H1 (cell line): ENCODE results near the gene PAFAH1B1. TPM values are rescaled to one million over a fixed set of nuclear protein-coding genes. Genes with fewer than 3 reads are reported as not detected.
A peak's percentile ranks its signal among the peaks of the same experiment; 100 is the strongest.

Experiments used
- CTCF ChIA-PET: fragments of 300-600 bp; sonication (Branson Sonifier 250); formaldehyde crosslinking; loops from one replicate; lab custom pipeline; 2021; ENCODE audit not compliant: partially characterized antibody; lab: Charles Lee
- POLR2A ChIA-PET: fragments of 300-600 bp; sonication (Branson Sonifier 250); formaldehyde crosslinking; loops from one replicate; lab custom pipeline; 2021; ENCODE audit warnings: inconsistent platforms; ENCODE audit not compliant: partially characterized antibody; lab: Charles Lee
- DNase-seq, 2 experiments: peaks; one replicate each; pipeline versions ENCODE4 v3.0.0 to v3.0.0-alpha.2; 2010 to 2022; ENCODE audit warnings: low spot score in 2 of 2, low read depth in 1 of 2, mixed read lengths in 1 of 2
- FAIRE-seq: peaks from 2 replicates; lab custom pipeline; 2011; peaks lifted over from hg19 to GRCh38; lab: Jason Lieb, UNC
- H2AFZ ChIP-seq: 2 replicates; pipeline ENCODE4 v1.8.1; 2012; ENCODE audit warnings: low read length, inconsistent platforms
- H2AK5ac ChIP-seq: 2 replicates; pipeline ENCODE4 v1.6.1; 2013; ENCODE audit warnings: low read depth, low read length
- H2BK120ac ChIP-seq: replicated peaks from 2 replicates; pipeline ENCODE3; 2013; ENCODE audit warnings: low read depth, low read length, inconsistent platforms
- H2BK12ac ChIP-seq: 2 replicates; pipeline ENCODE4 v1.6.1; 2013; ENCODE audit warnings: low read depth, low read length
- H2BK15ac ChIP-seq: 2 replicates; pipeline ENCODE4 v1.6.1; 2013; ENCODE audit warnings: low read length
- H2BK20ac ChIP-seq: 2 replicates; pipeline ENCODE4 v1.6.1; 2013; ENCODE audit warnings: low read length
- H2BK5ac ChIP-seq: 2 replicates; pipeline ENCODE4 v1.6.1; 2013; ENCODE audit warnings: low read depth, low read length
- H3K14ac ChIP-seq: 2 replicates; pipeline ENCODE4 v1.6.1; 2013; ENCODE audit warnings: inconsistent platforms; ENCODE audit not compliant: insufficient read length
- H3K18ac ChIP-seq: 2 replicates; pipeline ENCODE4 v1.6.1; 2013; ENCODE audit warnings: low read length; ENCODE audit errors: extremely low read depth
- H3K23ac ChIP-seq: 2 replicates; pipeline ENCODE4 v1.6.1; 2013; ENCODE audit warnings: inconsistent platforms; ENCODE audit not compliant: insufficient read length
- H3K23me2 ChIP-seq: 2 replicates; pipeline ENCODE4 v1.6.1; 2013; ENCODE audit warnings: low read depth, low read length
- H3K27ac ChIP-seq: 2 replicates; pipeline ENCODE4 v1.6.1; 2011; ENCODE audit warnings: low read depth, low read length, inconsistent platforms
- H3K27me3 ChIP-seq, 4 experiments: replicated peaks in 1 of 4; 1 replicate in 1 of 4; 2 replicates in 3 of 4; pipeline versions ENCODE4 v1.6.1 to v1.8.1; 2011 to 2013; ENCODE audit warnings: low read length in 3 of 4, mild to moderate bottlenecking in 3 of 4, inconsistent platforms in 2 of 4, mixed read lengths in 2 of 4, moderate library complexity in 1 of 4; ENCODE audit not compliant: control insufficient read depth in 3 of 4, insufficient read depth in 3 of 4; ENCODE audit errors: extremely low read depth in 1 of 4
- H3K36me3 ChIP-seq, 4 experiments: 2 replicates each; pipeline versions ENCODE4 v1.6.1 to v1.8.1; 2011 to 2013; ENCODE audit warnings: mild to moderate bottlenecking in 4 of 4, low read length in 3 of 4, moderate library complexity in 2 of 4, control low read depth in 1 of 4, inconsistent platforms in 1 of 4; ENCODE audit not compliant: insufficient read depth in 4 of 4, control insufficient read depth in 2 of 4
- H3K4ac ChIP-seq: replicated peaks from 2 replicates; pipeline ENCODE3; 2013; ENCODE audit warnings: low read length, low read depth, mixed read lengths, inconsistent platforms; ENCODE audit not compliant: insufficient read length
- H3K4me1 ChIP-seq, 4 experiments: replicated peaks in 1 of 4; 1 replicate in 1 of 4; 2 replicates in 3 of 4; pipeline versions ENCODE4 v1.6.1 to v1.8.1; 2011 to 2013; ENCODE audit warnings: low read length in 3 of 4, inconsistent platforms in 2 of 4, mixed read lengths in 1 of 4; ENCODE audit not compliant: insufficient read depth in 4 of 4, control insufficient read depth in 3 of 4
- H3K4me2 ChIP-seq, 2 experiments: 2 replicates each; pipeline versions ENCODE4 v1.6.1 to v1.8.1; 2011 to 2013; ENCODE audit warnings: low read depth in 2 of 2, low read length in 2 of 2, control low read depth in 1 of 2, inconsistent platforms in 1 of 2, mild to moderate bottlenecking in 1 of 2; ENCODE audit not compliant: insufficient read depth in 1 of 2
- H3K4me3 ChIP-seq, 4 experiments: fragments of 200-600, 300-600 bp in 1 of 4; sonication (generic), shearing (Covaris generic), sonication (Bioruptor Twin) in 1 of 4; 2 replicates each; pipeline versions ENCODE4 v1.5.1 to v1.8.1; 2011 to 2016; ENCODE audit warnings: low read length in 4 of 4, low read depth in 3 of 4, control low read depth in 2 of 4, inconsistent platforms in 2 of 4, mild to moderate bottlenecking in 2 of 4, mixed read lengths in 1 of 4, moderate library complexity in 1 of 4; ENCODE audit not compliant: insufficient read depth in 2 of 4; ENCODE audit errors: extremely low read depth in 1 of 4
- H3K56ac ChIP-seq: replicated peaks from 2 replicates; pipeline ENCODE3; 2013; ENCODE audit warnings: low read depth, mild to moderate bottlenecking, mixed read lengths, low read length, inconsistent platforms; ENCODE audit not compliant: insufficient read length
- H3K79me1 ChIP-seq: 2 replicates; pipeline ENCODE4 v1.6.1; 2013; ENCODE audit warnings: low read depth, low read length, control low read depth
- H3K79me2 ChIP-seq, 2 experiments: 2 replicates each; pipeline versions ENCODE4 v1.6.1 to v1.8.1; 2012 to 2013; ENCODE audit warnings: low read length in 2 of 2, mild to moderate bottlenecking in 2 of 2, inconsistent platforms in 1 of 2; ENCODE audit not compliant: insufficient read depth in 2 of 2, control insufficient read depth in 1 of 2
- H3K9ac ChIP-seq, 4 experiments: replicated peaks in 1 of 4; 1 replicate in 1 of 4; 2 replicates in 3 of 4; pipeline versions ENCODE4 v1.6.1 to v1.8.1; 2011 to 2013; ENCODE audit warnings: low read depth in 3 of 4, low read length in 3 of 4, control low read depth in 2 of 4, mild to moderate bottlenecking in 2 of 4, moderate library complexity in 2 of 4, inconsistent platforms in 1 of 4; ENCODE audit errors: extremely low read depth in 1 of 4
- H3K9me3 ChIP-seq, 2 experiments: 2 replicates each; pipeline versions ENCODE4 v1.6.1 to v1.8.1; 2012 to 2013; ENCODE audit warnings: mild to moderate bottlenecking in 2 of 2, moderate library complexity in 2 of 2, control low read depth in 1 of 2, inconsistent platforms in 1 of 2, low read depth in 1 of 2, low read length in 1 of 2, mixed read lengths in 1 of 2; ENCODE audit not compliant: insufficient read depth in 2 of 2
- H4K20me1 ChIP-seq, 2 experiments: replicated peaks in 1 of 2; 2 replicates each; pipeline versions ENCODE3 to v1.8.1; 2011 to 2013; ENCODE audit warnings: inconsistent platforms in 2 of 2, low read length in 2 of 2, mild to moderate bottlenecking in 1 of 2; ENCODE audit not compliant: insufficient read depth in 2 of 2, control insufficient read depth in 1 of 2
- H4K5ac ChIP-seq: 2 replicates; pipeline ENCODE4 v1.6.1; 2013; ENCODE audit warnings: low read length, low read depth, mixed read lengths, inconsistent platforms; ENCODE audit not compliant: insufficient read length
- H4K8ac ChIP-seq: 2 replicates; pipeline ENCODE4 v1.8.0; 2013; ENCODE audit warnings: mild to moderate bottlenecking, moderate library complexity, low read length, inconsistent platforms; ENCODE audit not compliant: insufficient read depth; ENCODE audit errors: extremely low read depth
- H4K91ac ChIP-seq: replicated peaks from 2 replicates; pipeline ENCODE3; 2013; ENCODE audit warnings: low read length, mixed read lengths, inconsistent platforms; ENCODE audit not compliant: insufficient read length
- ATF3 ChIP-seq: IDR thresholded peaks from 2 replicates; pipeline ENCODE4 v1.6.1; 2011; ENCODE audit warnings: low read depth, mild to moderate bottlenecking, low read length; ENCODE audit not compliant: insufficient read depth
- CHD1 ChIP-seq: IDR thresholded peaks from 2 replicates; pipeline ENCODE4 v1.6.1; 2012; ENCODE audit warnings: low read depth, low read length, improper control_type of control experiment
- CHD2 ChIP-seq: IDR thresholded peaks from 2 replicates; pipeline ENCODE4 v1.6.1; 2012; ENCODE audit warnings: low read length, improper control_type of control experiment
- CTBP2 ChIP-seq: IDR thresholded peaks from 2 replicates; pipeline ENCODE4 v1.7.0; 2011; ENCODE audit warnings: borderline replicate concordance, mild to moderate bottlenecking, moderate library complexity, mixed read lengths, low read length; ENCODE audit not compliant: insufficient read depth, insufficient read length
- E2F6 ChIP-seq: IDR thresholded peaks from 2 replicates; pipeline ENCODE4 v1.6.1; 2012; ENCODE audit warnings: inconsistent platforms
- GABPA ChIP-seq: IDR thresholded peaks from 2 replicates; pipeline ENCODE4 v1.6.1; 2011; ENCODE audit warnings: mild to moderate bottlenecking, low read length, moderate library complexity, borderline replicate concordance; ENCODE audit not compliant: insufficient read depth
- JUN ChIP-seq: IDR thresholded peaks from 2 replicates; pipeline ENCODE4 v1.6.1; 2011; ENCODE audit warnings: low read depth, mild to moderate bottlenecking, improper control_type of control experiment, low read length
- MAX ChIP-seq: IDR thresholded peaks from 2 replicates; pipeline ENCODE4 v1.6.1; 2012; ENCODE audit warnings: inconsistent platforms
- SP1 ChIP-seq: IDR thresholded peaks from 2 replicates; pipeline ENCODE4 v1.6.1; 2011; ENCODE audit warnings: low read depth, low read length
- SP4 ChIP-seq: IDR thresholded peaks from 2 replicates; pipeline ENCODE4 v1.6.1; 2012; ENCODE audit warnings: low read length, inconsistent platforms
- WGBS, 2 experiments: shearing (Covaris generic) in 1 of 2; methylation state at CpG; one replicate each; pipeline versions ENCODE4 v1.1.6 to v1.1.7; 2013 to 2015; ENCODE audit warnings: low lambda C conversion rate in 2 of 2, mixed read lengths in 2 of 2, inconsistent platforms in 1 of 2, low coverage in 1 of 2, missing lambda C conversion rate in 1 of 2; ENCODE audit not compliant: insufficient replicate concordance in 2 of 2, insufficient coverage in 1 of 2, insufficient read length in 1 of 2; ENCODE audit errors: extremely low coverage in 1 of 2, missing lambda C conversion rate in 1 of 2; 5-methylcytosine and 5-hydroxymethylcytosine counted together
- polyA plus RNA-seq, 7 experiments: library from polyadenylated mRNA; depleted of rRNA in 3 of 7; stranded (reverse) in 5 of 7; unstranded in 2 of 7; fragments of >200 nt in 5 of 7; fragments of 200-250 nt in 2 of 7; gene quantifications; 1 replicate in 5 of 7; 2 replicates in 1 of 7; 4 replicates in 1 of 7; pipeline versions ENCODE4 v1.2.1 to v1.2.3, GENCODE V29; 2011 to 2013; ENCODE audit warnings: missing spikeins in 2 of 7, mixed read lengths in 2 of 7
- total RNA-seq: library from RNA; stranded (reverse); fragmentation: NEBNext Ultra II Directional; extraction: Animal tissue kit (Norgen Biotek cat#: 25700); gene quantifications from 2 replicates; pipeline ENCODE4 v1.2.1, GENCODE V29; 2021

PAFAH1B1 gene
- total and polyA plus RNA-seq, 2 of the 8 experiments (the other 6 are each of a cell fraction or from before 2014, with no cell fraction given): 42.0 to 152 TPM

GRCh38 chr17:2710071-2710802 lies 116.8 kb downstream of the PAFAH1B1 start:
- Histone ChIP-seq H3K4me2 (peak overlapping the region; percentile 85 to 90), H3K9me3 (no peaks in the 10 kb centered on the region), H2BK20ac (no peak overlapping the region), H2AK5ac (0 out of 2 replicates have a peak overlapping the region, but pooled peaks have one; percentile 0), H3K14ac (no peak overlapping the region), H4K91ac (no peak overlapping the region), H3K79me2 (peaks cover 21 to 57% of the 10 kb centered on the region in 2 experiments; a peak in 3 of 4 replicates), H2BK5ac (no peak overlapping the region; the same call in 1 of the 2 replicates), H3K23me2 (peaks cover 7% of the 10 kb centered on the region; the same call in 1 of the 2 replicates), H4K5ac (no peak overlapping the region), H4K8ac (no peak overlapping the region), H3K27ac (no peak overlapping the region), H3K4ac (no peak overlapping the region), H3K18ac (no peak overlapping the region; the same call in 1 of the 2 replicates), H3K4me1 (peaks cover 4 to 35% (median 24%) of the 10 kb centered on the region in 4 experiments), H3K9ac (peak overlapping the region in 2 of 4 experiments; percentile 8 to 23; a peak in 2 of 7 replicates), H2AFZ (no peak overlapping the region), H4K20me1 (peaks cover 10 to 18% of the 10 kb centered on the region in 2 experiments), H3K79me1 (peaks cover 12% of the 10 kb centered on the region), H3K36me3 (no peaks in the 10 kb centered on the region), H2BK15ac (peak overlapping the region; percentile 40; the same call in 1 of the 2 replicates), H2BK120ac (no peak overlapping the region), H3K56ac (no peak overlapping the region), H2BK12ac (0 out of 2 replicates have a peak overlapping the region, but pooled peaks have one; percentile 0), H3K4me3 (peak overlapping the region; percentile 59 to 66 (median 62); a peak in 7 of 8 replicates), H3K23ac (no peak overlapping the region), H3K27me3 (peaks cover 0 to 9% (median 6%) of the 10 kb centered on the region in 4 experiments; a peak in 5 of 7 replicates)
- no peak for FAIRE-seq
- ChIA-PET CTCF (interaction anchor here (0.9 to 5.8 kb wide), 8 partner anchors 10 to 138 kb away, joined by 3 to 62 read pairs (median 4); no protein-coding TSS in a partner anchor), POLR2A (interaction anchor here (0.7 to 3.0 kb wide), 17 partner anchors 8 to 374 kb away, joined by 3 to 16 read pairs (median 4); partner anchors contain the start of genes MNT and TSR1)
- no peak for DNase-seq
- 73% methylated on average over 16 of the region's 16 CpGs; no CpG with 5 or more reads in 1 of the 2 experiments for WGBS, 2 experiments
- no peak for TF ChIP-seq MAX
- TF ChIP-seq JUN: no peak
- no peak for TF ChIP-seq GABPA
- TF ChIP-seq SP4: no peak
- no peak for TF ChIP-seq CHD2
- TF ChIP-seq ATF3: no peak
- TF ChIP-seq CTBP2: no peak
- no peak for TF ChIP-seq SP1
- no peak for TF ChIP-seq E2F6
- no peak for TF ChIP-seq CHD1
